Endothelial cell of umbilical vein (primary cell): ENCODE results near the gene ACADSB. TPM values are rescaled to one million over a fixed set of nuclear protein-coding genes. Genes with fewer than 3 reads are reported as not detected.

ENCODE experiments used
- BruUV-seq: library from RNA; stranded (reverse); fragments of 400-500 nt; replicated peaks from 2 replicates; lab custom pipeline; 2021; lab: Mats Ljungman, UMichigan
- CTCF ChIA-PET: fragments of 300-600, 350-600 bp; sonication (Branson Sonifier 250); formaldehyde crosslinking; loops from one replicate; lab custom pipeline; 2021; ENCODE audit warnings: antibody characterized with exemption, inconsistent platforms; lab: Charles Lee
- POLR2A ChIA-PET: fragments of 300-600, 350-600 bp; sonication (Branson Sonifier 250); formaldehyde crosslinking; loops from one replicate; lab custom pipeline; 2021; ENCODE audit warnings: antibody characterized with exemption, inconsistent platforms; lab: Charles Lee
- DNase-seq: peaks from one replicate; pipeline ENCODE4 v3.0.0-alpha.2; 2011; ENCODE audit warnings: low read depth, low spot score
- FAIRE-seq: peaks from 2 replicates; lab custom pipeline; 2011; peaks lifted over from hg19 to GRCh38; lab: Jason Lieb, UNC
- H2AFZ ChIP-seq: 2 replicates; pipeline ENCODE4 v1.6.0; 2012; ENCODE audit warnings: low read depth, low read length, control low read depth, inconsistent platforms
- H3K27ac ChIP-seq: 2 replicates; pipeline ENCODE4 v1.5.1; 2011; ENCODE audit warnings: low read depth, mild to moderate bottlenecking, control low read depth, low read length, moderate library complexity; ENCODE audit not compliant: insufficient read depth
- H3K27me3 ChIP-seq, 2 experiments: 2 replicates each; pipeline versions ENCODE4 v1.6.0 to v1.6.1; 2011; ENCODE audit warnings: low read length in 2 of 2, mixed read lengths in 1 of 2; ENCODE audit not compliant: control insufficient read depth in 2 of 2, insufficient read depth in 2 of 2
- H3K36me3 ChIP-seq, 2 experiments: 2 replicates in 1 of 2; 3 replicates in 1 of 2; pipeline ENCODE4 v1.5.1; 2011; ENCODE audit warnings: low read length in 2 of 2, mild to moderate bottlenecking in 1 of 2, moderate library complexity in 1 of 2; ENCODE audit not compliant: control insufficient read depth in 2 of 2, insufficient read depth in 2 of 2; ENCODE audit errors: extremely low read depth in 1 of 2
- H3K4me1 ChIP-seq: 3 replicates; pipeline ENCODE4 v1.5.1; 2011; ENCODE audit warnings: mild to moderate bottlenecking, low read length; ENCODE audit not compliant: control insufficient read depth, insufficient read depth; ENCODE audit errors: extremely low read depth
- H3K4me2 ChIP-seq: 2 replicates; pipeline ENCODE4 v1.6.1; 2011; ENCODE audit warnings: low read length, control low read depth, mixed read lengths; ENCODE audit not compliant: insufficient read depth
- H3K4me3 ChIP-seq, 3 experiments: fragments of 200-600 bp in 1 of 3; sonication (generic), shearing (Covaris generic) in 1 of 3; replicated peaks in 1 of 3; 2 replicates each; pipeline ENCODE4 v1.5.1; 2011 to 2016; ENCODE audit warnings: control low read depth in 3 of 3, low read length in 3 of 3, mild to moderate bottlenecking in 2 of 3, inconsistent platforms in 1 of 3, low read depth in 1 of 3, moderate library complexity in 1 of 3; ENCODE audit not compliant: insufficient read depth in 1 of 3
- H3K79me2 ChIP-seq: 2 replicates; pipeline ENCODE4 v1.6.0; 2012; ENCODE audit warnings: low read length, inconsistent platforms; ENCODE audit not compliant: control insufficient read depth, insufficient read depth
- H3K9ac ChIP-seq: replicated peaks from 2 replicates; pipeline ENCODE3; 2011; ENCODE audit warnings: low read length, control low read depth; ENCODE audit not compliant: insufficient read depth; ENCODE audit errors: extremely low read depth
- H3K9me1 ChIP-seq: replicated peaks from 3 replicates; pipeline ENCODE4 v1.6.0; 2011; ENCODE audit warnings: mild to moderate bottlenecking, low read length; ENCODE audit not compliant: control insufficient read depth, insufficient read depth; ENCODE audit errors: extremely low read depth
- H3K9me3 ChIP-seq: replicated peaks from 2 replicates; pipeline ENCODE4 v1.5.1; 2012; ENCODE audit warnings: low read length, inconsistent platforms; ENCODE audit not compliant: control insufficient read depth, insufficient read depth
- H4K20me1 ChIP-seq: replicated peaks from 2 replicates; pipeline ENCODE3; 2011; ENCODE audit warnings: mild to moderate bottlenecking, low read length; ENCODE audit not compliant: control insufficient read depth, insufficient read depth; ENCODE audit errors: extremely low read depth
- JUN ChIP-seq: IDR thresholded peaks from 2 replicates; pipeline ENCODE4 v1.6.1; 2011; ENCODE audit warnings: borderline replicate concordance, low read depth; ENCODE audit not compliant: insufficient read length, insufficient read depth
- MYC ChIP-seq: IDR thresholded peaks from one replicate; pipeline ENCODE4 v1.6.1; 2011; ENCODE audit warnings: mild to moderate bottlenecking, low read depth, low read length
- POLR2AphosphoS5 ChIP-seq: IDR thresholded peaks from 2 replicates; pipeline ENCODE4 v1.6.1; 2012; ENCODE audit warnings: low read depth, mild to moderate bottlenecking, control low read depth, low read length, moderate library complexity; ENCODE audit not compliant: insufficient read depth
- dilution Hi-C: fragments of 300-500 bp; cut with MboI; formaldehyde crosslinking; loops from one replicate; pipeline ENCODE4 v1.15.0; 2019; ENCODE audit warnings: low sequenced_read_pairs; ENCODE audit not compliant: extremely low pct_ligation_motif_present
- intact Hi-C: fragments of 100-400 bp; cut with micrococcal nuclease; formaldehyde crosslinking; loops from one replicate; pipeline ENCODE4 v1.10.0; 2022
- polyA plus RNA-seq, 4 experiments: library from polyadenylated mRNA; depleted of rRNA in 3 of 4; stranded (reverse) in 3 of 4; unstranded in 1 of 4; fragments of >200 nt; gene quantifications; 2 replicates each; pipeline versions ENCODE4 v1.2.1 to v1.2.3, GENCODE V29; 2011 to 2012; ENCODE audit warnings: missing spikeins in 1 of 4
- total RNA-seq: library from RNA; stranded (reverse); gene quantifications from 2 replicates; pipeline ENCODE4 v1.2.3, GENCODE V29; 2021
- TF ChIP-seq, protein P1 (sequence below): IDR thresholded peaks from 2 replicates; pipeline ENCODE4 v1.6.1; 2011; ENCODE audit not compliant: insufficient read depth, insufficient read length

Gene ACADSB
- total and polyA plus RNA-seq, 2 donors (not counting 3 experiments of a cell fraction or from before 2014, with no cell fraction given) = 3.1 to 15.2 TPM

DNA sequence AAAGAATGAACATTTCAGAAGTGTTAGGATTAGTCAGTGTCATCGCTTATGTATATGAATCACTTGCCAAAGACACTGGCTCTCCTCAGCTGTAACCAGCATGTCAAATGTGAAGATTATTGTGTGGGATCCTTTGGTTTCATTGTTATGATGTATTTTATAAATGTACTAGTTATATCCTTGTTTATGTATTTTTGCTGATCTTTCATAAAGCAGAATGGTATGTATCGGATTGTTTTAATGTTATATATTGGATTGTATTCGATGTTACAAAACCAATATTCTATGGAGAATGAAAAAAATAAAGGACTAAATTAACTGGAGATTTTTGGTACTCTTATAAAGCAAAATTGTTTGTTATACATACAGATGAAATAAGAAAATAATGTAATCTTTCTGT lies 49.2 kb downstream of the ACADSB start:
- Histone ChIP-seq H3K9me1 (no peaks in the 10 kb centered on the region), H3K27me3 (no peaks in the 10 kb centered on the region), H3K9ac (no peak overlapping the region), H4K20me1 (no peaks in the 10 kb centered on the region), H3K36me3 (no peaks in the 10 kb centered on the region), H2AFZ (no peak overlapping the region), H3K79me2 (no peaks in the 10 kb centered on the region), H3K4me3 (no peak overlapping the region), H3K27ac (no peak overlapping the region), H3K4me1 (no peaks in the 10 kb centered on the region), H3K4me2 (no peak overlapping the region), H3K9me3 (no peaks in the 10 kb centered on the region)
- no TSS peak for BruUV-seq
- ChIA-PET CTCF (no interaction called here), POLR2A (no interaction called here)
- TF ChIP-seq POLR2AphosphoS5 = no peak
- TF ChIP-seq, protein P1, sequence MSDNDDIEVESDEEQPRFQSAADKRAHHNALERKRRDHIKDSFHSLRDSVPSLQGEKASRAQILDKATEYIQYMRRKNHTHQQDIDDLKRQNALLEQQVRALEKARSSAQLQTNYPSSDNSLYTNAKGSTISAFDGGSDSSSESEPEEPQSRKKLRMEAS = no peak
- dilution Hi-C loops (no loop called here), intact Hi-C loops (no loop called here)
- FAIRE-seq = no peak
- no peak for DNase-seq

DNA sequence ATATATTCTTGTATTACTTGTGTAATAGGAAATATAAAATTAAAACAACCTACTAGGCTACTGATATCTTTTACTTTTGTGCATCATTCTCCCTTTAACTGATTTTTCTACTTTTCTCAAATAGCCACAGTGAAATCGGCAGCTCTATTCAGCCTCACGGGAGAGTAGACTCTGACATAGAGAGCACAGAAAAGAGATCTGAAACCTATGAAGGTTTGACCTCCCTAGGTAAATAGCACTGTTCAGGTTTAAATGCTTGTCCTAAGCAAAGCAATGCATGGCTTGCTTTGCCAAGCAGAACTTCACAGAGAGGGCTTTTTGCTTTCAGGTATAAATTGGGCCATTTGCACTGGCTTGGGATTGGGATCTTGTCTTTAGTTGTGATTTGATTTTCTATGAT lies 53.1 kb downstream of the ACADSB start:
- TF ChIP-seq MYC (no peak), JUN (no peak)
- BruUV-seq = no TSS peak
- no peak for DNase-seq
- H3K4me3 ChIP-seq = no peak overlapping the region
- intact Hi-C loops (loop anchor here (10.0 kb wide), 1 partner anchor 1867 kb away; no protein-coding TSS in a partner anchor), dilution Hi-C loops (no loop called here)
- no peaks in the 10 kb centered on the region for H4K20me1 ChIP-seq
- H3K27me3 ChIP-seq = no peaks in the 10 kb centered on the region
- H3K4me2 ChIP-seq = no peak overlapping the region
- POLR2A ChIA-PET = no interaction called here
- H3K79me2 ChIP-seq = no peaks in the 10 kb centered on the region
- H3K4me1 ChIP-seq = no peaks in the 10 kb centered on the region
- no peaks in the 10 kb centered on the region for H3K9me1 ChIP-seq
- no peak overlapping the region for H3K9ac ChIP-seq
- no peak for FAIRE-seq
- CTCF ChIA-PET = no interaction called here
- no peaks in the 10 kb centered on the region for H3K36me3 ChIP-seq
- no peak overlapping the region for H3K27ac ChIP-seq
- H2AFZ ChIP-seq = no peak overlapping the region
- no peaks in the 10 kb centered on the region for H3K9me3 ChIP-seq
